ENCODE results near the gene EDARADD.

- TF ChIP-seq CTCF (conservative IDR thresholded peaks at IDR 0.05): no peak
- TF ChIP-seq ZFX (IDR thresholded peaks at IDR 0.05): no peak
Observed at GRCh38 chr1:236363237-236363636, 30.8 kb upstream of the EDARADD start.
